NB4 (cell line): ENCODE measurements around the gene DBF4B.

Source experiments
- DNase-seq: peaks from one replicate; pipeline ENCODE4 v3.0.0; 2010; ENCODE audit warnings: low read depth
- H3K4me3 ChIP-seq: one replicate; pipeline ENCODE4 v1.5.1; 2011; ENCODE audit warnings: mild to moderate bottlenecking, low read depth, low read length, moderate library complexity
- MYC ChIP-seq: IDR thresholded peaks from 2 replicates; pipeline ENCODE4 v1.6.1; 2011; ENCODE audit warnings: low read depth, low read length
- POLR2A ChIP-seq: IDR thresholded peaks from 2 replicates; pipeline ENCODE4 v1.6.1; 2011; ENCODE audit warnings: mild to moderate bottlenecking; ENCODE audit not compliant: insufficient read length; ENCODE audit errors: extremely low read depth
- TF ChIP-seq, protein P1 (sequence below): IDR thresholded peaks from one replicate; pipeline ENCODE4 v1.5.1; 2012; ENCODE audit warnings: low read depth, low read length
- TF ChIP-seq, protein P2 (sequence below): IDR thresholded peaks from 2 replicates; pipeline ENCODE4 v1.6.1; 2011; ENCODE audit warnings: low read depth, low read length

The DBF4B gene

DNA sequence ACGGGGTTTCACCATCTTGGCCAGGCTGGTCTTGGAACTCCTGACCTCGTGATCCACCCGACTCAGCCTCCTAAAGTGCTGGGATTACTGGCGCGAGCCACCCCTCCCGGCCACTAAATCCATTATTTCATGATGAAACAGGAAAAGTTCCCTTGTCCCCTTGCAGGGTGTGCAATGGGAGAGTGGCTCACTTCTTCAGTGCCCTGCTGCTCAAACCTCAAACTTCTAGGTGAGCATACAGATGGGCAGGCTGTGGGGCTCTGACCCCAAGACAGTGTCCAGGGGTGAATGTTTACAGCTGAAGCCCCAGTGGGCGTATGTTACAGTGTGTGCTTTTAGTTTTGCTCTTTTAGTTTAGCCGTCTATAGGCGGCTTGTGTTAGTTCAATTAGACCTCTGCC, 87.0 kb downstream of the DBF4B start:
- no peak for DNase-seq
- TF ChIP-seq, protein P1, sequence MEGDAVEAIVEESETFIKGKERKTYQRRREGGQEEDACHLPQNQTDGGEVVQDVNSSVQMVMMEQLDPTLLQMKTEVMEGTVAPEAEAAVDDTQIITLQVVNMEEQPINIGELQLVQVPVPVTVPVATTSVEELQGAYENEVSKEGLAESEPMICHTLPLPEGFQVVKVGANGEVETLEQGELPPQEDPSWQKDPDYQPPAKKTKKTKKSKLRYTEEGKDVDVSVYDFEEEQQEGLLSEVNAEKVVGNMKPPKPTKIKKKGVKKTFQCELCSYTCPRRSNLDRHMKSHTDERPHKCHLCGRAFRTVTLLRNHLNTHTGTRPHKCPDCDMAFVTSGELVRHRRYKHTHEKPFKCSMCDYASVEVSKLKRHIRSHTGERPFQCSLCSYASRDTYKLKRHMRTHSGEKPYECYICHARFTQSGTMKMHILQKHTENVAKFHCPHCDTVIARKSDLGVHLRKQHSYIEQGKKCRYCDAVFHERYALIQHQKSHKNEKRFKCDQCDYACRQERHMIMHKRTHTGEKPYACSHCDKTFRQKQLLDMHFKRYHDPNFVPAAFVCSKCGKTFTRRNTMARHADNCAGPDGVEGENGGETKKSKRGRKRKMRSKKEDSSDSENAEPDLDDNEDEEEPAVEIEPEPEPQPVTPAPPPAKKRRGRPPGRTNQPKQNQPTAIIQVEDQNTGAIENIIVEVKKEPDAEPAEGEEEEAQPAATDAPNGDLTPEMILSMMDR = no peak
- TF ChIP-seq, protein P2, sequence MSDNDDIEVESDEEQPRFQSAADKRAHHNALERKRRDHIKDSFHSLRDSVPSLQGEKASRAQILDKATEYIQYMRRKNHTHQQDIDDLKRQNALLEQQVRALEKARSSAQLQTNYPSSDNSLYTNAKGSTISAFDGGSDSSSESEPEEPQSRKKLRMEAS = no peak
- TF ChIP-seq POLR2A (no peak), MYC (no peak)
- no peak overlapping the region for H3K4me3 ChIP-seq

DNA sequence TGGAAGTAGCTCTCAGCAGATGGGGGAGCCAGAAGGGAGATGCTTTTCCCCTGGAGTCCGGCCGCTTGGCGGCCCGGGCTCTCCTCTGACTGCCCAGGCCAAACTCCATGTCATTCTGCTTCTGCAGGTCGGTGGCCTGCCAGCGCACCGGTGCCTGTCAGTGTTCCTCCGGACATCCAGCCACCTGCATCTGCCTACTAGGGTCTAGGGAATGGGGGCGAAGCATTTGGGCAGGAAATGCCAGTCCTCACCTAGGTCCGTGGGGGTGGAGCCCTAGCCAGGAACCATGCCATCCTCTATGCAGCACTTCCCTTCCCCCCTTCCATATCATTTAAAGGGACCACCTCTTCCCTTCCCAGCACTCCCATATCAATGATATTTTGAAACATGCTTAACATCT, 87.5 kb downstream of the DBF4B start:
- TF ChIP-seq, protein P1 = no peak
- TF ChIP-seq POLR2A (no peak), MYC (no peak)
- TF ChIP-seq, protein P2 = no peak
- no peak overlapping the region for H3K4me3 ChIP-seq
- DNase-seq = no peak

DNA sequence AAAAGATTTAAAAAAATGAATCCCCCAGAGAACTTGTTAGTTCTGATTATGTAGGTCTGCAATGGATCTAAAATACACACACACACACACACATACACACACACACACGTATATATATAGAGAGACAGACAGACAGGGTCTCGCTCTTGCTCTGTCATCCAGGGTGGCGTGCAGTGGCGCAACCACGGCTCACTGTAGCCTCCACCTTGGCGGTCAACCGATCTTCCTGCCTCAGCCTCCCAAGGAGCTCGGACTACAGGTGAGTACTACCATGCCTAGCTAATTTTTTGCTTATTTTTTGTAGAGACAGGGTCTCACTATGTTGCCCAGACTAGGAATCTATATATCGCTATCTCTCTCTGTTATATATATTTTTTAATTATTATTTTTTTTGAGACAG, 88.3 kb downstream of the DBF4B start:
- H3K4me3 ChIP-seq = no peak overlapping the region
- DNase-seq = no peak
- TF ChIP-seq, protein P2 = no peak
- TF ChIP-seq POLR2A (no peak), MYC (no peak)
- TF ChIP-seq, protein P1 = no peak

DNA sequence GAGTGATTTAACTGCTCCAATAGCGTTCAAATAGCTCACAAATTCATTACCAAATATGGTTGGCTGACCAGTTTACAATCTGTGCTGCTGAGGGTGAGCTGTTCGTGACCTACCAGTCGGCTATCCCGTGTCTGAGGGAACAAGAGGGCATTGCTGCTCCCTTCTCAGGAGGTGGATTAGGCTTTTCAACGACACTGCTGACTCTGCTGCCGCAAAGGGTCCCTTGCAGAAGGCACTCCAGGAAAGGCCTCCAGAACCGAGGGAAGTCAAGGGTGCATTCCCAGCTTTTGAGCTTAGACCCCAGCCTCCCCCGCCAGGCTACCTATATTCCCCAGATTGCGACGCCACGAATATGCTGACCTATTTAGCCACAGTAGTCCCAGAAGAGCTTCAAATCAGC, 89.3 kb downstream of the DBF4B start:
- TF ChIP-seq, protein P1 = no peak
- no peak for TF ChIP-seq MYC
- TF ChIP-seq, protein P2 = no peak
- TF ChIP-seq POLR2A = no peak
- no peak for DNase-seq
- H3K4me3 ChIP-seq = no peak overlapping the region

DNA sequence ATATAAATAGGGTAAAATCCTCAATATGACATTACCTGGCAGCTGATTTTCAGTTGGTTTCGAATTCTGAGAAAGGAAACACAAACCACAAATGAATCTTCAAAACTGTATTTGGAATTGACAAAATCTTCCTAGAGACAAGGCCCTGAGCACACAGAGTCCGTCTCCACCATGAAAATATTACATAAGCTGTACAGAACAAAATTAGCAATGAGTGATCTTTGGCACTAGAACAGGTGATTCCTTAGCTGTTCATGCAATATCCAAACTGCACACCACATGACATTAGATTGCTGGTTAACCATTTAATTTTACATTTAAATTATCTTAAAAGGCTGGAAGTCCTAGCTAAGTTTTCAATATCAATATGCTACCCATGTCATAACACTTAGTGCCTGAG, 89.9 kb downstream of the DBF4B start:
- TF ChIP-seq, protein P1 = no peak
- no peak for TF ChIP-seq MYC
- TF ChIP-seq POLR2A = no peak
- TF ChIP-seq, protein P2 = no peak
- H3K4me3 ChIP-seq = no peak overlapping the region
- no peak for DNase-seq
